GM18499 (cell line): ENCODE data around the gene ARHGEF26.

Experiments used
- ATAC-seq: cut with Tn5 transposase; IDR thresholded peaks from one replicate; pipeline ENCODE4 v1.9.1; 2021; ENCODE audit warnings: moderate number of reproducible peaks; ENCODE audit not compliant: insufficient read depth, unreplicated experiment

Gene ARHGEF26

DNA sequence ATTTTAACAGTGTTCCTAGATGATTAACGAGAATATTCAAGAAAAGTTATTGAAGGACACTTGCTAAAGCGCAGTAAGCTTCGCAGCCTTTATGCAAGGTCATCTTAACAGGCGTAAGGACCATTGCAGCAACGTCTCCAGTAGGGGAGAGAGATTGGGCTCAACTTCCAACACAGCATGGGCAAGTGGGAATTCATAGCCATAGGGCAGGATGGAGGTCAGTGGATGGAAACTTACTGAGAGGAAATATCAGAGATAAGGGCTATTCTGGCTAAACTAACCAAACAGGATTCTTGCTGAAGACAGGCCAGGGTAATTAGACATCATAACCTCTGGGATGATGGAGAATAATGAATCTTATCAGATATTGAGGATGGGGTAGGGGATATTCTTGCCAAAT, 120.3 kb downstream of the ARHGEF26 start:
- no peak for ATAC-seq

GRCh38 chr3:154242766-154243165, 121.6 kb downstream of the ARHGEF26 start:
- no peak for ATAC-seq

- ATAC-seq = no peak
Measured at GRCh38 chr3:154243353-154243752, 122.2 kb downstream of the ARHGEF26 start.

GRCh38 chr3:154244644-154245043, 123.5 kb downstream of the ARHGEF26 start:
- no peak for ATAC-seq

- ATAC-seq = no peak
Measured at GRCh38 chr3:154247806-154248415, 126.7 kb downstream of the ARHGEF26 start.

GRCh38 chr3:154250291-154250690, 129.1 kb downstream of the ARHGEF26 start:
- ATAC-seq = no peak

DNA sequence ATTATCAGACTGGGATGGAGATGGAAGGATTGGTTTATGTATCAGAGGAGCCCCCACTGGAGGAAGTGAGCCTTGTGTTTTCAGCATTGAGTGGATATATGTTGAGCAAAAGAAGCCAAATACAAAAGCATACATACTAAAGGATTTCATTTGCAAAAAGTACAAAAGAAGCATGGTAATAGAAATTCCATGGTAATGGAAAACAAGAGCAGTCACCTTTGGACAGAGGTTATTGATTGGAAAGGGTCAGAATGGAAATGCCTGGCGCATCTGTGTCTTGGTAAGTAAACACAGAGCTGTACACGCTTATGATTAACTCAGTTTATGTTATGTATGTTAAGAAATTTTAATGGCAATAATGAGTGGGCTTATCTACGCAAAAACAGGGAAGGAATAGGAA, 130.4 kb downstream of the ARHGEF26 start:
- ATAC-seq = no peak

- ATAC-seq = peak; percentile 84
Measured at GRCh38 chr3:154252759-154253638, 131.8 kb downstream of the ARHGEF26 start.

- ATAC-seq = no peak
Measured at GRCh38 chr3:154254527-154254926, 133.3 kb downstream of the ARHGEF26 start.

GRCh38 chr3:154273381-154273780, 152.2 kb downstream of the ARHGEF26 start:
- no peak for ATAC-seq

GRCh38 chr3:154274348-154274747, 153.2 kb downstream of the ARHGEF26 start:
- ATAC-seq = no peak

DNA sequence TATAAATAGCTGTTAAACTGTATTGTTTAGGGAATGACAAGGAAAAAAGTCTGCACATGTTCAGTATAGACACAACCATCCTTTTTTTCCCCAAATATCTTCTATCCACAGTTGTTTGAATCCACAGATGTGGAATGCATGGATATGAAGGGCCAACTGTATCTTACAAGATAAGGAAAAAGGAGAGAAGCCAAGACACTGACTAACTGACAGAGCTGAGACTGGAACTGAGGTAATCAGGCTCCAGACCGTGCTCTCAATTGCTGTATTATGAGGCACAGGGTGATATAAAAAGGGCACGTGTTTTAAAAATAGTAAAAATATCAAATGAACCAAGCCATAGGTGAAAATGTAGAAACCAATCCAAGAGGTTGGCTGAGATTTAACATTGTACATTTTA, 154.1 kb downstream of the ARHGEF26 start:
- ATAC-seq = no peak

DNA sequence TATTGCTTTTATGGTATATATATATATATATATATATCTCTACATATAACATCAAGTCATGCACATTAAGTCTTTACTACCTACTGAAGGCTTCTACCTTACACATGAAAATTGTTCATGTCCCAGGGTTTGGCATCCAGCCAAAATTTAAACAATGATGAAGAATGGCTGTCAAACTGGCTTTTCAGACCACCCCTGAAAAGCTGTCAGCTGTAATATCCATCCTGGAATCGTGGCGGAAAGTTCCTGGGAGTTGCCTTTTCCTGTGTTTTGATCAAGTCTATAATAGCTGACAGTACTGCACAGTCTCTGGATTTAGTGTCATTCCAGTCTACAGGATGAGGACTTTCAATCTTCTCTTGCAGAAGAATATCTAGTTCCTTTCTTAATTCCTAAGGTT, 154.8 kb downstream of the ARHGEF26 start:
- ATAC-seq = no peak

DNA sequence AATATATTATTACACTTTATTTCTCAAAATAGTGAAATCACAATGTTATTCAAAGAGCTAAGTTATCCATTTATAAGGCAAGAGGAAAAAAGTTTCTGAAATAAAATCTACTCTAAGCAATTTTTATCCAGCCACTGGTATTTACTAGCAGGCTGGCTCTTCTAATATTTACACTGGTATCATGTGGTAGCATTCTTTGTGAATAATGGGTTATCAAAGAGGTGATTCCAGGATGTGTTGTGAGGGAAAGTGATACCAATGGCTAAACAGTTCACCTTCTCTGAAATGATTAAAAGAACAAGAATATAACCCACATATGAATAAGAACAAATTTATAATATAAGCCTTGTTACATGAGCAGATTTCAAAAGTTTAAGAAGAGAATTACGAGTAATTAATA, 159.0 kb downstream of the ARHGEF26 start:
- no peak for ATAC-seq

GRCh38 chr3:154285221-154285620, 164.0 kb downstream of the ARHGEF26 start:
- ATAC-seq = peak; percentile 67

DNA sequence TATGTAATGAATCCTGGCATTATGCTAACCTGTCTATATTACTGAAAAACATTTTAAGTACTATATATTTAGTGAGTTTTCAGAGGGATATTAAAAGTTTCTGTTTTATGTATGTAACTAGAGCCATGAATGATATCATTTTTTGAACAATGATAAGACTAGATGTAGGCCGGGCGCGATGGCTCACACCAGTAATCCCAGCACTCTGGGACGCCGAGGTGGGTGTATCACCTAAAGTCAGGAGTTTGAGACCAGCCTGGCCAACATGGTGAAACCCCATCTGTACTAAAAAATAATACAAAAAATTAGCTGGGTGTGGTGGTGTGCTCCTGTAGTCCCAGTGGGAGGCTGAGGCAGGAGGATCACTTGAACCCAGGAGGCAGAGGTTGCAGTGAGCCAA, 169.0 kb downstream of the ARHGEF26 start:
- ATAC-seq = no peak

DNA sequence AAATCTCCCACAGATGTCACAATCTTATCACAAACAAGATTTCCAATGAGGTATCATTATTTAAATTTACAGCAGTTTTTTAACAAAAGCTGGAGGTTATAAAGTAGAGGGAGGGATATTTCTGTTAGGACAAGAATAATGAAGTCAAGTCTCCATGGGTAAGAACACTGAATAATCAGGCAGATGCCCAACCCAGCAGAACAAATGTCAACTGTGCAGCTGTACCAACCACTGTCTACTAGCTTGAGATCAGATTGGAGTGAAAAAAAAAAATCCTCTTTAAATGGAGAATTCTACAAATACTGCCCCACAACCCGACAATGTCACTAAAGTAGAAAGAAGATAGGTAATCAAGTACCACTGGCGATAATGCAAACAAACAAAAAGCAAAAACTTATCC, 172.8 kb downstream of the ARHGEF26 start:
- no peak for ATAC-seq

DNA sequence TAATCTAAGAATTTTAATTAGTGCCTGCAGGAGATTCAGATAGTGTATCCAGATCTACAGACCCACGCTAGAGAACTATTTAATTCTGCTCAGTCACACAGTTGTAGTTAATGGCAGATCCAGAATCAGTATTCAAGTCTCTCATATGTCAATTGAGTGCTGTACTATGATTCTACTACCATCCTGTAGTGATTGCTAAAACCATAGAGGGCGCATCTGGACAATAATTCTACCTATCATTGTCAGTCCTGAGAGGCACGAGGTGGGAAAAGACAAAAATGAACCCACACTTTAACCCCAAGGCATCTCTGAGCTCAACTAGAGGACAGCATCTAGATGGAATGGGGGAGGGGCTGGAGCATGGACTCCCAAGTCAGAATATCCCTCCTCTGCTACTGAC, 180.4 kb downstream of the ARHGEF26 start:
- no peak for ATAC-seq

- no peak for ATAC-seq
Measured at GRCh38 chr3:154304116-154304786, 183.1 kb downstream of the ARHGEF26 start.

GRCh38 chr3:154304936-154305335, 183.7 kb downstream of the ARHGEF26 start:
- no peak for ATAC-seq

GRCh38 chr3:154307363-154307762, 186.2 kb downstream of the ARHGEF26 start:
- ATAC-seq = no peak
